Calu3 (cell line): Measurements from ENCODE around the gene BCAT1. TPM values are rescaled to one million over a fixed set of nuclear protein-coding genes. Genes with fewer than 3 reads are reported as not detected.
"Not testable (repeated sequence)": the region's sequence is repeated elsewhere in the genome, so short reads cannot be mapped to it uniquely, and the experiment has no call there.

Experiments used
- BruUV-seq: library from RNA; stranded (reverse); fragments of 400-500 nt; replicated peaks from 2 replicates; lab custom pipeline; 2021; lab: Mats Ljungman, UMichigan
- CTCF ChIA-PET: fragments of 300-600 bp; sonication (Branson Sonifier 250); formaldehyde crosslinking; loops from one replicate; lab custom pipeline; 2022; ENCODE audit warnings: antibody characterized with exemption; lab: Charles Lee
- DNase-seq: peaks from one replicate; pipeline ENCODE4 v3.0.0; 2022
- H3K27ac Mint-ChIP-seq: one replicate; pipeline ENCODE4 v1.8.0; 2022; ENCODE audit warnings: mixed read lengths; ENCODE audit not compliant: unreplicated experiment
- H3K27me3 Mint-ChIP-seq: one replicate; pipeline ENCODE4 v1.8.0; 2022; ENCODE audit warnings: mixed read lengths; ENCODE audit not compliant: unreplicated experiment
- H3K36me3 Mint-ChIP-seq: one replicate; pipeline ENCODE4 v1.8.0; 2022; ENCODE audit warnings: mild to moderate bottlenecking, moderate library complexity, mixed read lengths; ENCODE audit not compliant: insufficient read depth, unreplicated experiment
- H3K4me1 Mint-ChIP-seq: one replicate; pipeline ENCODE4 v1.8.0; 2022; ENCODE audit warnings: mild to moderate bottlenecking, low read depth, mixed read lengths; ENCODE audit not compliant: unreplicated experiment
- H3K4me3 Mint-ChIP-seq: one replicate; pipeline ENCODE4 v1.8.0; 2022; ENCODE audit warnings: mild to moderate bottlenecking, low read depth, moderate library complexity, mixed read lengths; ENCODE audit not compliant: unreplicated experiment
- H3K9me3 Mint-ChIP-seq: one replicate; pipeline ENCODE4 v1.8.0; 2022; ENCODE audit warnings: low read depth, mixed read lengths; ENCODE audit not compliant: unreplicated experiment
- CTCF ChIP-seq: fragments of 200-600 bp; IDR thresholded peaks from one replicate; pipeline ENCODE4 v1.8.0; 2022; ENCODE audit warnings: antibody characterized with exemption; ENCODE audit not compliant: unreplicated experiment
- intact Hi-C: fragments of 100-400 bp; cut with micrococcal nuclease; formaldehyde crosslinking; loops from one replicate; pipeline ENCODE4 v1.10.0; 2022; ENCODE audit not compliant: unreplicated experiment
- total RNA-seq: library from RNA; stranded (reverse); gene quantifications from 2 replicates; pipeline ENCODE4 v1.2.3, GENCODE V29; 2022

The BCAT1 gene
- total RNA-seq, 1 experiment from 2014 or later: 4.0 TPM

GRCh38 chr12:24945039-24945438 lies 3.9 kb downstream of the BCAT1 start:
- no peak overlapping the region for H3K27ac Mint-ChIP-seq
- peaks cover 2% of the 10 kb centered on the region for H3K9me3 Mint-ChIP-seq
- no peak for DNase-seq
- peaks cover 8% of the 10 kb centered on the region for H3K36me3 Mint-ChIP-seq
- intact Hi-C loops: no loop called here
- peaks cover 14% of the 10 kb centered on the region for H3K27me3 Mint-ChIP-seq
- no TSS peak for BruUV-seq
- no peaks in the 10 kb centered on the region for H3K4me1 Mint-ChIP-seq
- CTCF ChIA-PET: no interaction called here
- TF ChIP-seq CTCF: no peak
- no peak overlapping the region for H3K4me3 Mint-ChIP-seq

DNA sequence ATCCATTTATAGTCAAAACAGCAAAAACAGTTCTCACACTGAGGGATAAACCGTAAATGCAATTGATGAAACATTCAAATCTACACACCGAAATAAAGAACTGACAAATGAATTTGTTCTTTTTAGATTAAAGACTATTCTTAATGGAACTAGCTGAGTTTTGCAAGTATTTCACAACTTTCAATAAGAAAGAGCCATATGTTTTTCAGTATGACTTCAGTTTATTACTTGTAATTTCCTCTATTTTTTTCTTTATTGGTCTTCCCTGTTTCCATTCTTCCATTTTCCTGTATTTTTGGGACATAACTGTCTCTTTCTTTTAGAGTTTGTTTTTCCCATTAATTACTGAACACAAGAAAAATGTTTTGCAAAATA lies 4.3 kb downstream of the BCAT1 start:
- BruUV-seq: no TSS peak
- intact Hi-C loops: no loop called here
- TF ChIP-seq CTCF: no peak
- Mint-ChIP-seq H3K9me3 (peaks cover 2% of the 10 kb centered on the region), H3K27ac (no peak overlapping the region), H3K4me1 (no peaks in the 10 kb centered on the region), H3K36me3 (peaks cover 8% of the 10 kb centered on the region), H3K4me3 (no peak overlapping the region), H3K27me3 (peaks cover 14% of the 10 kb centered on the region)
- CTCF ChIA-PET: no interaction called here
- no peak for DNase-seq

- Mint-ChIP-seq H3K27ac (no peak overlapping the region), H3K36me3 (peaks cover 8% of the 10 kb centered on the region), H3K27me3 (peaks cover 11% of the 10 kb centered on the region), H3K9me3 (peaks cover 2% of the 10 kb centered on the region), H3K4me3 (no peak overlapping the region), H3K4me1 (no peaks in the 10 kb centered on the region)
- no TSS peak for BruUV-seq
- intact Hi-C loops: no loop called here
- TF ChIP-seq CTCF: no peak
- CTCF ChIA-PET: no interaction called here
- no peak for DNase-seq
Observed at GRCh38 chr12:24943947-24944600, 4.8 kb downstream of the BCAT1 start.

- peaks cover 2% of the 10 kb centered on the region for H3K9me3 Mint-ChIP-seq
- no peak overlapping the region for H3K27ac Mint-ChIP-seq
- intact Hi-C loops: no loop called here
- H3K27me3 Mint-ChIP-seq: no peaks in the 10 kb centered on the region
- no TSS peak for BruUV-seq
- H3K4me1 Mint-ChIP-seq: no peaks in the 10 kb centered on the region
- CTCF ChIA-PET: no interaction called here
- H3K36me3 Mint-ChIP-seq: no peaks in the 10 kb centered on the region
- no peak for TF ChIP-seq CTCF
- H3K4me3 Mint-ChIP-seq: no peak overlapping the region
- DNase-seq: no peak
Observed at GRCh38 chr12:24940157-24940556, 8.7 kb downstream of the BCAT1 start.

- H3K36me3 Mint-ChIP-seq, H3K9me3 Mint-ChIP-seq, CTCF ChIA-PET, H3K4me3 Mint-ChIP-seq, intact Hi-C loops, H3K27me3 Mint-ChIP-seq, H3K4me1 Mint-ChIP-seq, BruUV-seq, H3K27ac Mint-ChIP-seq, DNase-seq: not testable (repeated sequence)
Observed at GRCh38 chr12:24939551-24939950, 9.3 kb downstream of the BCAT1 start.
